Epithelial cell of prostate (primary cell): Measurements from ENCODE around the gene GRM4.

ENCODE experiments used
- DNase-seq: peaks from one replicate; pipeline ENCODE4 v3.0.0-alpha.2; 2011; ENCODE audit warnings: low read depth, low spot score
- H3K27ac ChIP-seq: fragments of 450-650 bp; 2 replicates; pipeline ENCODE4 v1.5.1; 2017; ENCODE audit warnings: mild to moderate bottlenecking

GRM4 gene

GRCh38 chr6:34067814-34068213 is 78.1 kb downstream of the GRM4 start:
- DNase-seq, result no peak
- H3K27ac ChIP-seq, result no peak overlapping the region

DNA sequence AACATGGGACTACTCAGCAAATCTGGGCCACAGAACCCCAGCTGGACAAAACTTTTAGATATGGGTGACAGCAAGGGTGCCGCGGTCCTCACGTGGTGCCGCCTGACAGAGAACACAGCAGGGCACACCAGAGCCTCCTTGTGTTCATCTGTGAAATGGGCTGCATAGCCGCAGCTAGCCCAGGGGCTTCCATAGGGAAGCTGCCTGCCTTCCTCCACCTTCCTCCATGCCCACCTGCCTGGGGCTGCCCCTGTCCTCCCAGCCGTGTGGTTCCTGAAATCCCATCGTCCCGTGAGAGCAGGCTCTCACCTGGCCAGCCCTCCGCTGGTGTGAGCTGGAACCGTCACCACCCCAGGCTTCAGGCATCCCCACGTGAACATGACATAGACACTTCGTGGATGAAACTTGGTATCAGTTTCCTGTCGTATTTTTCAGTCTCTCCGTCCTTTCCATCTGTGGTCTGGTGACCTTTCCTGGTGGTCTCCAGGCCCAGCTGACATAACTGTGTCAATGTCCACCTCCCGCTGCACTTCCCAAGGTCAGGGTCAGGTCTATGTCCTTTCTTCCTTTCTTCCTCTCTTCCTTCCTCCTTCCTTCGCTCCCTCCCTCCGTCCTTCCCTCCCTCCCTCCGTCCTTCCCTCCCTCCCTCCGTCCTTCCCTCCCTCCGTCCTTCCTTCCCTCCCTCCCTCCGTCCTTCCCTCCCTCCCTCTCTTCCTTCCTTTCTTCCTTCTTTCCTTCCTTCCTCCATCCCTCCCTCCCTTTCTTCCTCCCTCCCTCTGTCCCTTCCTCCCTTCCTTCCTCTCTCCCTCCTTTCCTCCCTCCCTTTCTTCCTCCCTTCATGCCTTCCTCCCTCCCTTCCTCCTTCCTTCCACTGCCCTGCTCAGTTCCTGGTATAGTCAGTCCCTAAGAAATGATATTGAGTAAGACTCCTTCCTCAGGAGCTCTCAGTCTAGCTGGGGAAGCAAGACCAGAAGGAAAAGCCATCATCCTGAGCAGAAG is 78.8 kb downstream of the GRM4 start:
- no peak overlapping the region for H3K27ac ChIP-seq

DNA sequence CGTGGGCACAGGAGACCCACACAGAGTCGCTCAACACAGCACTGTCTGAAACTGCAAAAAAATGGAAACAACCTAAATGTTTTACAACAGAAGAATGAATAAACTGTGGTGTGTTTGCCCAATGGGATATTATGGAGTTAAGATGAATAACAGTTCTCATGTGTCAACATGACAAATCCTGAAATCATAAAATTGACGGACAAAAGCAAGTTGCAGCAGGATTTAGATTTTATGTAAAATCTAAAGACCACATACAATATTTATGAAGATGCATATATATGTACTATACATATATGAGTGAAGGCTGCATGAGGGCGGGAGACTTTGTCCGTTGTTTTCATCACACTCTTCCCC is 79.7 kb downstream of the GRM4 start:
- no peak overlapping the region for H3K27ac ChIP-seq
- no peak for DNase-seq

More for the DNA sequence above, 78.8 kb downstream of the GRM4 start:
- no peak for DNase-seq

GRCh38 chr6:34065466-34066217 is 80.2 kb downstream of the GRM4 start:
- DNase-seq, result no peak
- H3K27ac ChIP-seq, result no peak overlapping the region

DNA sequence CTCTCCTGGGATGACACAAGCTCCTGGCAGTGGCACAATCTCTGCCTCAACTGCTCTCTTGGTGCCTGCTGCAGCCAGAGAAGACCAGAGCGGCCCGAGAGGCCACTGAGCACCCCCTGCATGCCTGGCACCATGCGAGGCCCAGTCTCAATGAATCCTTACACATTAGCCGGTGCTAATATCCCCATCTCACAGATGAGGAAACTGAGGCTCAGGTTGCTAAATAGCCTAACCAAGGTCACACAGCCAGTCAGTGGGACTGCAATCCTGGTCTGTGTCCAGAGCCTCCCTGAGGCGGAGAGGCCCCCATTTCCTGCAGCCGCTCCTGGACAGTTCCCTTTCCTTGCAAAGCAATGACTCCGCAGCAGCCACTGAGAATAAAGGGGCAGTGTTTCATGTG is 81.2 kb downstream of the GRM4 start:
- no peak overlapping the region for H3K27ac ChIP-seq
- DNase-seq, result no peak

DNA sequence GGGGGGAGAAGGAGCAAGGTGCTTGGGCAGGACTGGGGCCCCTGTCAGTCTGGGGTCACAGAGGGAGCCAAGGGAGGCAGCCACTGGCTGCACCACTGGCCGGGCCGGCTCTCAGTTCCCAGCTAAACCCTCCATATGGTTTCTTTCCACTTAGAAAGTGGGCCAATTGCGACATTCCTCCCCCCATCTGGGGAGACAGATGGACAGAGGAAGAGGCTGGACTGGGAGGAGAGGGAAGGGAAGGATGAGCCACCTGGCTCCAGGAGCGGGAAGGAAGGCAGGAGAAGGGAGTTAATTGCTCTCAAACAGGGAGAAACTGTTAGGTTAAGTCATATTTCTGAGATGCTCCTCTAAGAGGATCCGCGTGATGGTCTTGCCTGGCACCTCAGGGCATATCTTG is 82.2 kb downstream of the GRM4 start:
- H3K27ac ChIP-seq, result no peak overlapping the region
- no peak for DNase-seq

- no peak for DNase-seq
- no peak overlapping the region for H3K27ac ChIP-seq
Observed at GRCh38 chr6:34062815-34063214, 83.1 kb downstream of the GRM4 start.

DNA sequence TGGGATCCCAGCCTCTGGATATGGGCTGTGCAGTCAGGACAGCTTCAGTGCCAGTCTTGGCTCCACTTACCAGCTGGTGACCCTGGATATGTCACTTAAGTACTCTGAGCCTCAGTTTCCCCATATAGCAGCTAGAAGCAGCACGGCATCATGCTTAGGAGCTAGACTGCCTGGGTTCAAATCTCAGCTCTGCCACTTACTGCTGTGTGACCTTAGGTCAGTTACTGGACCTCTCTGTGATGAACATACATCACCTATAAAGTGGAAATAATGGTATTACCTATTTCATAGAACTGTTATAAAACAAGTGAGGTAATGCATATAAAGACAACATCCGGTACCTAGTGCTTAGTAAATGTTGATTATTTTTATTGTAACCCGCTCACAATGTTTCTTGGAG is 83.7 kb downstream of the GRM4 start:
- DNase-seq, result no peak
- no peak overlapping the region for H3K27ac ChIP-seq

GRCh38 chr6:34061348-34061747 is 84.5 kb downstream of the GRM4 start:
- DNase-seq, result no peak
- H3K27ac ChIP-seq, result no peak overlapping the region

DNA sequence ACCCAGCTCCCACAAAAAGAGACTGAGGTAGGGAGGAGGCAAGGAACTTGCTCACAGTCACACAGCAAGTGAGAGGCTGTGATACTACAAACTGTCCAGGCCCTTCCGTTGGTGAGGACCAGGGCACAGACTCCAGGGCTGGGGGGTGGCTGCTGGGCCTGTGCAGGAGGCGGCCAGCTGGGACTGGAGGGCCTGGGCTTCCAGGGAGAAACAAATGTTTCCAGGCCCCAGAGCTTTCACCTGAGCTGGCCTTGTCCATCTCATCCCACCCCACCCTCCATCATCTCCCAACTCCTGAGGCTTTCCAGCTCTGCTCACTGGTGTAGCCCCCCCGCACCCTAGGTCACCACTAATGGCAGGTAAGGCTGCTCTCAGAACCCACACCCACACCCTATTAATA is 86.0 kb downstream of the GRM4 start:
- no peak overlapping the region for H3K27ac ChIP-seq
- no peak for DNase-seq

GRCh38 chr6:34059136-34059731 is 86.7 kb downstream of the GRM4 start:
- H3K27ac ChIP-seq, result no peak overlapping the region
- DNase-seq, result no peak

DNA sequence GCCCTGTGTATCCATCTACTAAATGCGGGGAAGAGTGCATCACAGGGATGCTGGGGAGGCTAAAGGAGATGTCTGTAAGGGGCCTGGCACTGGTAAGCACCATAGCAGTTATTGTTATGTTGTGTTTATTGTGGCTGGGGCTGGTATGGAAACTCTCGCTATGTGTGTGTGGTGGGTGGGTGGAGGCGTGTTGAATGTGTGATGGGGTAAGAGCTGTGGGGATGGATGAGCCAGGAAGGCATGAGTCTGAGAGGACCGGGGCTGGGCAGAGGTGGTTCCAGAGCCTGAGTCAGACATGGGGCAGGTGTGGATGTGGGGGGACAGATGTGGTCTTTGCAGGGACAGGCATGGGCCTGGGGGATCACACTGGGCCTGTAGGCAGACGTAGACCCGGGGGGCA is 88.1 kb downstream of the GRM4 start:
- no peak for DNase-seq

DNA sequence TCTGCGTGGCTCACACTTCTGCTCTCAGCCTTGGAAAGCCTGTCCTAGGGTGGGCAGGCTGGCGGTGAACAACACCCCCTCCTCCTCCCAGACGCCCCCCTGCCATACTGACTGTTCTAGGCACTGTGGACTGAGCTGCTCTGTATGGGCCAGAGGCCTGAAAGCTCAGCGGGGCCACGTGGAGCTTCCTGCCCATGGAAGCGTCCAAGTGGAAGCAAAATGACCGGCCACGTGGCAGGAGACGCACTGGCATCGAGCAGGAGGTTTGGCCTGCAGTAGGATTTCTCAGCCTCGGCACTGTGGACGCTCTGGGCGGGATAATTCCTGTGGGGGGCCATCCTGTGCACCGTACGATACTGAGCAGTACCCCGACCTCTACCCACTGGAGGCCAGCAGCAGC is 88.7 kb downstream of the GRM4 start:
- no peak overlapping the region for H3K27ac ChIP-seq
- no peak for DNase-seq

More for the DNA sequence above, 88.1 kb downstream of the GRM4 start:
- H3K27ac ChIP-seq, result no peak overlapping the region

GRCh38 chr6:34056305-34057108 is 89.4 kb downstream of the GRM4 start:
- DNase-seq, result no peak
- no peak overlapping the region for H3K27ac ChIP-seq

DNA sequence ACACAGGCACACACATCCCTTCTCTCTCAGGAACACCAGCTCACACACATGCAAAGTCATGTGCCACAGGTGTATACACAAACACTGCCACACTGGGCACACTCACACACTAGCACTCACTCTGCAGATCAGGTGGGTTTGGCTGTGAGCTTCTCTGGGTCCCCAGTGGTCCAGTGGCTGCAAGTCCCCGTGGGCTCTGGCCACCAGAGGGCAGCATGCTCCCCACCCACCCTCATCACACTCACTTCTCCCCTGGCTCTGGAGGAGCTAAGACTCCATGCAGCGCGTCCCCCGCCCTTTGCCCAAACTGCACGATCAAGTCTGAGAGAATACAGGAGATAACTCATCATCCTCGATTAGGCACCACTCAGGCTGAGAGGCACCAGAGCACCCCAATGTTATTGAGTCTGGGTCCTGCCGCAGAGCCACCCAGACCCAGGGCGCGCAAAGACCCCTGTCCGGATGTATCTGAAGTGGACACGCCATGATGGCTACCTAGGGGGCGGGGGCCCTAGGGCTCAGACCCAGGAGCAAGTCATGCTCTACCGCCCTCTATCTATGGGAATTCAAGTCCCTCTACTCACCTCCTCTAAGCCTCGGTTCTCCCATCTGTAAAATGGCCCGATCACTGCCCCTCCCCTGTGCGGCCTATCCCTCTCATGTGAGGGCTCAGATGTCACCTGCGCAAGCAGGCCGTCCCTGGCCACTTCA is 90.5 kb downstream of the GRM4 start:
- no peak for DNase-seq
- no peak overlapping the region for H3K27ac ChIP-seq

GRCh38 chr6:34053721-34054120 is 92.2 kb downstream of the GRM4 start:
- H3K27ac ChIP-seq, result no peak overlapping the region
- DNase-seq, result peak; percentile 29

DNA sequence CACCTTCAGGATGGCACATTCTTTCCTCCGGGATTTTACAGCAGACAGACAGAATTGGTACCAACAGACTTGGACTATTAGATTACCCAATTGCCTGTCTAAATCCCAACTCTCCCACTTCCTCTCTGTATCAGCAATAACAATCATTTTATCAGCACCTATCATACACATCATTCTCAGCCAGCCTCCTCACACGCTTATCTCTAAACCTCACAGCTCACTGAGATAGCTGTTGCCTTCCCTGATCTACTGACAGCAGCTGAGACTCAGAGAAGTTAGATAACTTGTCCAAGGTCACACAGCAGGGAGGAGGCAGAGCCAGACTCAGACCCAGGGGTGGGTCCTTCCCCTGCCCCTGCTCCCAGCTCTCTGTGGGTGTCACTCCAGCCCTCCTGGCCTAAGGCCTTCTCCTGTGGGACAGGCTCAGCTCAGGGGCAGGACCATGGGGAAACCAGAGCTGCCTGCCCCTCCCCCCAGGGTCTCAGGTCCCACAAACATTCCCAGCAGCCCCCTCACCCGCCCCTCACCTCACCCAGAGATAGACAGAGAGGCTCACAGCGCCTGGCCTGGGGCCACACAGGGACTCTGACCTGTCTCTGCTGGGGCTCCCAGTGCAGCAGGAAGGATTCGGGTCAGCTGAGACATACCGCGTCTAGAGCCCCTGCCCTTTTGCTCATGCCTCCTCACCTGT is 92.8 kb downstream of the GRM4 start:
- DNase-seq, result no peak
- no peak overlapping the region for H3K27ac ChIP-seq

DNA sequence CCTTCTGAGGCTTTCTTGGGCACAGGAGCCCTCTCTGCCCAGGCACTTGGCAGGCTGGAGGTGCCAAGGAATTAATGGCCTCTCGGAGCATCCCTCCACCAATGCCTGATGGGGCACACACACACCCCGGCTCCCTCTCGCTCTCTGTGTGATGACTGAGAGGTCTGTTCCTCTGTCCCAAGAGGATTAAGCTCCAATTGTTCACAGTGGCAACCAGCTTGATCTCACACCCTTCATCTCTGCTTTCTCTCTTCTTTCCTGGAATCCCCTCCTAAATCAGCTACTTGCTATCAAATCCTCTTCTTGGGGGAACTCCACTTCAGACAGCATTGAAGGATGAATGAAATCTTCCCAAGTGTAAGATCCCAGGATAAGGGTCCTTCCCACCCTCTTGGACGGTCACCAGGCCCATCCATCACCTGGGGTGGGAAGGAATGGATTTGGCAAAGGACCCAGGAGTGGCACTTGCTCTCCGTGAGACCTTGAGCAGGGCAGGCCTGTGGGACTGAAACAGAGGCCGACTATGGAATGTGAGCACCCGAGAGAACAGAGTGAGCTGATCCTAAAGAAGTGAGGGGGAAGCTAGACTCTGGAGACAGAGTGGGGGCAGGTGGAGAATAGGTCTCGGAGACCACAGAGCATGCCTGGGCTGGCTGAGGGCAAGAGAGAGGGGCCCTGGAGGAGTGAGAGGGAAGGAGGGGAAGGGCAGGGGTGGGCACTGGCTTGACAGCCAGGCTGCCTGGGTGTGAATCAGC is 93.6 kb downstream of the GRM4 start:
- DNase-seq, result no peak
- H3K27ac ChIP-seq, result no peak overlapping the region
